ENCODE results near the gene FAM187B. TPM values are rescaled to one million over a fixed set of nuclear protein-coding genes. Genes with fewer than 3 reads are reported as not detected.

Gene FAM187B
- total RNA-seq, 1 donor from 2014 or later, result not detected

- no peak for DNase-seq (ENCODE audit: low spot score)
- Histone ChIP-seq H3K9me3 (ENCODE audit: low read depth) (no peaks in the 10 kb centered on the region), H3K4me3 (no peak overlapping the region), H3K4me2 (no peak overlapping the region), H3F3A (ENCODE audit: low read depth) (no peaks in the 10 kb centered on the region), H3K27me3 (no peaks in the 10 kb centered on the region), H3K27ac (no peak overlapping the region), H3K9ac (no peak overlapping the region), H2AFZ (replicated peaks) (no peak overlapping the region), H3K36me3 (no peaks in the 10 kb centered on the region), H4K20me1 (ENCODE audit: low read depth) (no peaks in the 10 kb centered on the region), H3K79me2 (ENCODE audit: low read depth) (no peaks in the 10 kb centered on the region), H3K4me1 (no peaks in the 10 kb centered on the region)
- no peak overlapping the region for H3K4me3 Mint-ChIP-seq
- H3K4me1 Mint-ChIP-seq, result no peaks in the 10 kb centered on the region
- peaks cover 3% of the 10 kb centered on the region for H3K9me3 Mint-ChIP-seq
- H3K27me3 Mint-ChIP-seq (ENCODE audit: insufficient read depth, low read depth), result peaks cover 5% of the 10 kb centered on the region
- TF ChIP-seq CTCF (IDR thresholded peaks at IDR 0.05) (no peak), EZH2 (IDR thresholded peaks at IDR 0.05) (no peak), EZH2phosphoT487 (IDR thresholded peaks at IDR 0.05) (no peak)
- H3K36me3 Mint-ChIP-seq, result no peaks in the 10 kb centered on the region
- H3K27ac Mint-ChIP-seq, result no peak overlapping the region
Measured at GRCh38 chr19:35213663-35214632, 14.6 kb downstream of the FAM187B start.

GRCh38 chr19:35212241-35212640 lies 16.3 kb downstream of the FAM187B start:
- no peaks in the 10 kb centered on the region for H3K4me1 Mint-ChIP-seq
- no peak overlapping the region for H2AFZ ChIP-seq (replicated peaks)

GRCh38 chr19:35211545-35212230 lies 16.9 kb downstream of the FAM187B start:
- H3K79me2 ChIP-seq (ENCODE audit: low read depth), result no peaks in the 10 kb centered on the region
- no peak for TF ChIP-seq EZH2phosphoT487 (IDR thresholded peaks at IDR 0.05)
- H3K9me3 ChIP-seq (ENCODE audit: low read depth), result no peaks in the 10 kb centered on the region
- Mint-ChIP-seq H3K36me3 (no peaks in the 10 kb centered on the region), H3K27me3 (ENCODE audit: insufficient read depth, low read depth) (peaks cover 5% of the 10 kb centered on the region), H3K4me3 (no peak overlapping the region), H3K27ac (no peak overlapping the region), H3K9me3 (no peaks in the 10 kb centered on the region), H3K4me1 (no peaks in the 10 kb centered on the region)
- H3K36me3 ChIP-seq, result no peaks in the 10 kb centered on the region
- no peaks in the 10 kb centered on the region for H3K27me3 ChIP-seq
- peaks cover under 1% of the 10 kb centered on the region for H3F3A ChIP-seq (ENCODE audit: low read depth)
- H3K9ac ChIP-seq, result no peak overlapping the region
- no peak for DNase-seq (ENCODE audit: low spot score)
- no peaks in the 10 kb centered on the region for H4K20me1 ChIP-seq (ENCODE audit: low read depth)
- H3K4me1 ChIP-seq, result no peaks in the 10 kb centered on the region
- no peak overlapping the region for H3K4me3 ChIP-seq
- no peak overlapping the region for H2AFZ ChIP-seq (replicated peaks)
- H3K27ac ChIP-seq, result no peak overlapping the region
- H3K4me2 ChIP-seq, result no peak overlapping the region

More at GRCh38 chr19:35212241-35212640, 16.3 kb downstream of the FAM187B start:
- no peak overlapping the region for H3K9ac ChIP-seq
- no peaks in the 10 kb centered on the region for H3K36me3 Mint-ChIP-seq
- H3K4me1 ChIP-seq, result no peaks in the 10 kb centered on the region
- H3K27me3 ChIP-seq, result no peaks in the 10 kb centered on the region
- no peak overlapping the region for H3K4me3 ChIP-seq
- no peaks in the 10 kb centered on the region for H3F3A ChIP-seq (ENCODE audit: low read depth)
- no peaks in the 10 kb centered on the region for H3K9me3 ChIP-seq (ENCODE audit: low read depth)
- H3K27ac ChIP-seq, result no peak overlapping the region
- no peak for DNase-seq (ENCODE audit: low spot score)
- no peak overlapping the region for H3K4me2 ChIP-seq
- peaks cover 5% of the 10 kb centered on the region for H3K27me3 Mint-ChIP-seq (ENCODE audit: insufficient read depth, low read depth)
- no peak overlapping the region for H3K27ac Mint-ChIP-seq
- H3K9me3 Mint-ChIP-seq, result no peaks in the 10 kb centered on the region
- TF ChIP-seq EZH2phosphoT487 (IDR thresholded peaks at IDR 0.05), result no peak
- no peak for TF ChIP-seq EZH2 (IDR thresholded peaks at IDR 0.05)
- TF ChIP-seq CTCF (IDR thresholded peaks at IDR 0.05), result no peak
- no peaks in the 10 kb centered on the region for H4K20me1 ChIP-seq (ENCODE audit: low read depth)
- H3K36me3 ChIP-seq, result no peaks in the 10 kb centered on the region
- H3K4me3 Mint-ChIP-seq, result no peak overlapping the region
- no peaks in the 10 kb centered on the region for H3K79me2 ChIP-seq (ENCODE audit: low read depth)

All from neural progenitor cell (in vitro differentiated cells).